Natural killer cell (primary cell): ENCODE results near the gene DEPDC1B. TPM values are rescaled to one million over a fixed set of nuclear protein-coding genes. Genes with fewer than 3 reads are reported as not detected.
"Not testable (repeated sequence)": the region's sequence is repeated elsewhere in the genome, so short reads cannot be mapped to it uniquely, and the experiment has no call there.

Source experiments
- ATAC-seq, 3 donors: fragments of 150-1000 bp in 2 of 3; fragments of 200-7000 bp in 1 of 3; cut with Tn5 transposase; 1 replicate in 1 of 3; 2 replicates in 2 of 3; pipeline ENCODE4 v1.10.0; 2021; ENCODE audit warnings: mild to moderate bottlenecking in 2 of 3, moderate library complexity in 2 of 3
- DNase-seq, 2 donors: peaks; one replicate each; pipeline versions ENCODE4 v3.0.0 to v3.0.0-alpha.2; 2013 to 2021; ENCODE audit warnings: mixed read lengths in 1 of 2
- H3K27ac ChIP-seq: one replicate; pipeline ENCODE4 v1.5.1; 2013; ENCODE audit warnings: mild to moderate bottlenecking, low read length
- H3K27me3 ChIP-seq: one replicate; pipeline ENCODE4 v1.6.1; 2013; ENCODE audit warnings: low read length; ENCODE audit not compliant: control insufficient read depth, insufficient read depth
- H3K36me3 ChIP-seq: one replicate; pipeline ENCODE4 v1.6.1; 2013; ENCODE audit warnings: low read length; ENCODE audit not compliant: control insufficient read depth, insufficient read depth
- H3K4me1 ChIP-seq: one replicate; pipeline ENCODE4 v1.6.1; 2013; ENCODE audit warnings: low read length; ENCODE audit not compliant: control insufficient read depth, insufficient read depth
- H3K4me3 ChIP-seq: one replicate; pipeline ENCODE4 v1.5.1; 2013; ENCODE audit warnings: low read length
- H3K9me3 ChIP-seq: one replicate; pipeline ENCODE4 v1.6.1; 2013; ENCODE audit warnings: low read length; ENCODE audit not compliant: control insufficient read depth, insufficient read depth
- H3K27ac Mint-ChIP-seq, 2 donors: one replicate each; pipeline ENCODE4 v1.8.0; 2022; ENCODE audit warnings: mild to moderate bottlenecking in 2 of 2, mixed read lengths in 2 of 2, moderate library complexity in 1 of 2
- H3K27me3 Mint-ChIP-seq, 2 donors: one replicate each; pipeline ENCODE4 v1.8.0; 2022; ENCODE audit warnings: low read depth in 2 of 2, mixed read lengths in 2 of 2
- H3K36me3 Mint-ChIP-seq: one replicate; pipeline ENCODE4 v1.8.0; 2022; ENCODE audit warnings: mixed read lengths
- H3K4me1 Mint-ChIP-seq, 2 donors: one replicate each; pipeline ENCODE4 v1.8.0; 2022; ENCODE audit warnings: mixed read lengths in 2 of 2
- H3K4me3 Mint-ChIP-seq: one replicate; pipeline ENCODE4 v1.8.0; 2022; ENCODE audit warnings: mild to moderate bottlenecking, moderate library complexity, mixed read lengths
- H3K9me3 Mint-ChIP-seq, 2 donors: one replicate each; pipeline ENCODE4 v1.8.0; 2022; ENCODE audit warnings: mixed read lengths in 2 of 2
- CTCF ChIP-seq: fragments of 200-600 bp; IDR thresholded peaks from one replicate; pipeline ENCODE4 v1.8.0; 2022; ENCODE audit warnings: antibody characterized with exemption
- WGBS: methylation state at CpG from one replicate; pipeline ENCODE4 v1.1.7; 2013; ENCODE audit warnings: missing lambda C conversion rate; ENCODE audit not compliant: insufficient coverage; 5-methylcytosine and 5-hydroxymethylcytosine counted together
- intact Hi-C: fragments of 100-400 bp; cut with micrococcal nuclease; formaldehyde crosslinking; loops from one replicate; pipeline ENCODE4 v1.14.2; 2022
- total RNA-seq, 4 donors: library from RNA; stranded (reverse); fragments of 120-200 nt in 1 of 4; gene quantifications; one replicate each; pipeline versions ENCODE4 v1.2.3 to v1.2.4, GENCODE V29; 2013 to 2022

The DEPDC1B gene
- total RNA-seq, 3 donors from 2014 or later (not counting 1 experiment from before 2014, with no cell fraction given), result 1.2 to 1.3 (median 1.2) TPM

GRCh38 chr5:60740322-60740721, 40.4 kb upstream of the DEPDC1B start:
- Histone ChIP-seq H3K4me1 (no peaks in the 10 kb centered on the region), H3K4me3 (no peak overlapping the region), H3K27ac (no peak overlapping the region), H3K9me3 (peaks cover 3% of the 10 kb centered on the region), H3K27me3 (no peaks in the 10 kb centered on the region), H3K36me3 (no peaks in the 10 kb centered on the region)
- H3K9me3 Mint-ChIP-seq, result peaks cover 5 to 7% of the 10 kb centered on the region in 2 donors
- no peak overlapping the region for H3K27ac Mint-ChIP-seq
- TF ChIP-seq CTCF, result no peak
- DNase-seq (no peak), ATAC-seq (no peak)
- H3K27me3 Mint-ChIP-seq, result no peaks in the 10 kb centered on the region
- intact Hi-C loops, result no loop called here
- no peaks in the 10 kb centered on the region for H3K4me1 Mint-ChIP-seq
- WGBS, result 100% methylated on average over 1 of the region's 2 CpGs
- H3K4me3 Mint-ChIP-seq, result no peak overlapping the region
- peaks cover 7% of the 10 kb centered on the region for H3K36me3 Mint-ChIP-seq

- Histone ChIP-seq H3K27ac (no peak overlapping the region), H3K27me3 (no peaks in the 10 kb centered on the region), H3K4me1 (no peaks in the 10 kb centered on the region), H3K4me3 (no peak overlapping the region), H3K36me3 (no peaks in the 10 kb centered on the region), H3K9me3 (peaks cover 3% of the 10 kb centered on the region)
- peaks cover 7% of the 10 kb centered on the region for H3K36me3 Mint-ChIP-seq
- no peak for TF ChIP-seq CTCF
- intact Hi-C loops, result no loop called here
- no peaks in the 10 kb centered on the region for H3K27me3 Mint-ChIP-seq
- DNase-seq (no peak), ATAC-seq (no peak)
- H3K4me3 Mint-ChIP-seq, result no peak overlapping the region
- no peak overlapping the region for H3K27ac Mint-ChIP-seq
- peaks cover 5 to 7% of the 10 kb centered on the region in 2 donors for H3K9me3 Mint-ChIP-seq
- 83% methylated on average over 3 of the region's 3 CpGs for WGBS
- no peaks in the 10 kb centered on the region for H3K4me1 Mint-ChIP-seq
Observed at GRCh38 chr5:60738933-60739332, 39.0 kb upstream of the DEPDC1B start.

GRCh38 chr5:60738461-60738860, 38.5 kb upstream of the DEPDC1B start:
- H3K27ac ChIP-seq, result no peak overlapping the region
- 69% methylated on average over 3 of the region's 4 CpGs for WGBS
- no peaks in the 10 kb centered on the region for H3K4me1 ChIP-seq
- peaks cover 7% of the 10 kb centered on the region for H3K36me3 Mint-ChIP-seq
- H3K4me1 Mint-ChIP-seq, result no peaks in the 10 kb centered on the region
- H3K4me3 Mint-ChIP-seq, result no peak overlapping the region
- no peak for TF ChIP-seq CTCF
- no peaks in the 10 kb centered on the region for H3K27me3 Mint-ChIP-seq
- no peak overlapping the region for H3K4me3 ChIP-seq
- no peaks in the 10 kb centered on the region for H3K27me3 ChIP-seq
- H3K36me3 ChIP-seq, result no peaks in the 10 kb centered on the region
- ATAC-seq (no peak), DNase-seq (no peak)
- intact Hi-C loops, result no loop called here
- peaks cover 5 to 7% of the 10 kb centered on the region in 2 donors for H3K9me3 Mint-ChIP-seq
- H3K9me3 ChIP-seq, result peaks cover 3% of the 10 kb centered on the region
- H3K27ac Mint-ChIP-seq, result no peak overlapping the region

GRCh38 chr5:60730858-60731257, 30.9 kb upstream of the DEPDC1B start:
- DNase-seq, H3K27me3 ChIP-seq, H3K27me3 Mint-ChIP-seq, H3K4me1 Mint-ChIP-seq, H3K36me3 Mint-ChIP-seq, H3K27ac Mint-ChIP-seq, H3K9me3 Mint-ChIP-seq, H3K4me3 ChIP-seq, H3K9me3 ChIP-seq, H3K36me3 ChIP-seq, H3K4me1 ChIP-seq, intact Hi-C loops, H3K4me3 Mint-ChIP-seq, ATAC-seq, H3K27ac ChIP-seq: not testable (repeated sequence)
